SK-MEL-5 (cell line): Measurements from ENCODE around the gene RFX7. TPM values are rescaled to one million over a fixed set of nuclear protein-coding genes. Genes with fewer than 3 reads are reported as not detected.
A peak's percentile ranks its signal among the peaks of the same experiment; 100 is the strongest.
"Not testable (repeated sequence)": the region's sequence is repeated elsewhere in the genome, so short reads cannot be mapped to it uniquely, and the experiment has no call there.

Source experiments
- DNase-seq: peaks from one replicate; pipeline ENCODE4 v3.0.0-alpha.2; 2016; ENCODE audit warnings: low read depth, low spot score
- in situ Hi-C: cut with HindIII; loops from 2 replicates; pipeline ENCODE4 v1.10.0; 2016; ENCODE audit warnings: low sequenced_read_pairs, high pct_unique_total_duplicates, low pct_unique_long_range_greater_than_20kb
- total RNA-seq: library from RNA; depleted of rRNA; stranded (reverse); fragments of >200 nt; shearing (Covaris generic); gene quantifications from 2 replicates; pipeline ENCODE4 v1.2.3, GENCODE V29; 2014

RFX7 gene
- total RNA-seq, 1 experiment from 2014 or later: 5.1 TPM

DNA sequence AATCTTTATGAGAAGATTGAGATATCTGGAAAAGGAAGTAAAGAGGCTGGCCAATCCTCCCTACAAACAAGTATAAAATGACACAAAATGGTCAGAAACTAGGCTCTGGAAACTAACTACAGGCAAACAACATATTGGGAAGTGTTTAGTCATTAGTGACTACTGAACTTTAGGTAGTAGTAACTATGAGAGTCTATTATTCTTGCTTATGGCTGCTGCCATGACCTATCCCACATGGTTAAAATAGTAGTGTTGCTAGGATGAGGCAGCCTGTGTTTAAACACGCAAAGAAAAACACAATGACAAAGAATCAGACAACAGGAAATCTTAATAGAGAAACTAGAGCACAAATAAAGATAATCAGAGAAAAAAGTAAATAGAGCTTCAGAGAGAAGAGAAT lies 67.9 kb downstream of the RFX7 start:
- no peak for DNase-seq
- in situ Hi-C loops: no loop called here

- in situ Hi-C loops: no loop called here
- DNase-seq: no peak
These were observed 69.0 kb downstream of the RFX7 start for GRCh38 chr15:56174649-56175048.

DNA sequence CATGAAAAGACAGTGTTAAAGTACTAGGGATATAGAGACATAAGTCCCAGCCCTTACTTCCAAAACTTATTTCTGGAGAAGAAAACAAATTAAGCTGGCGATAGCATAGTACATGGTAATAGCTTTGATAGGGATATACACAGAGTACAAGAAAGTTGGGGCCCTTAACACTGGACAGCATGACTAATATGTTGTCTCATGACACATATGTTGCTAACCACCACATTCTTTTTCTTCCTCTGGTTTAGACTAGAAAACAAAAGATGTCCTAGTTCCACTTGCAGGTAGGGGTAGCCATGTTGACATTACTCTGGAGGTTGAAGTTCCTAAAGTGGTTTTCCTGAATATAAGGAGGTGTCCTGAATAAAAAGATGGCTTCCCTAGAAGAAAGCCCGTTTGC lies 75.3 kb downstream of the RFX7 start:
- in situ Hi-C loops: no loop called here

GRCh38 chr15:56165234-56165633 lies 78.4 kb downstream of the RFX7 start:
- in situ Hi-C loops: no loop called here

More for the DNA sequence above, 75.3 kb downstream of the RFX7 start:
- no peak for DNase-seq

DNA sequence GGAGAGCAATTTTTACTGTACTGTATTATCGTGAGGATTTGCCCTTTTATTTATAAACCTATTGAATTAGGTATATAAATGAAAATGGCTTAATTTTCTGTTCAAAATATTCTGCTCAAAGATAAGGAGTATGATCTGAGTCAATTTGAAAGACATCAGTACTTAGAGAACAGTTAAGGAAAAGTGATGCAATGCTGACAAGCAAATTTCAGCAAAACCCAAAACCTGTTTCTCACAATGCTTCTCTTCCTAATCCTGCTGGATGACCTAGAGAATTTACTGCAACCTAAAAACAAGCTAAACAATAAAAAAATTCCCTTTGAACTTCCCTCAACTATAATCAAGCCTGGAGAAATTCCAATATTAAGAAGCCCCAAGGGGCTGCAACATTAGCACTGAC lies 82.7 kb downstream of the RFX7 start:
- in situ Hi-C loops: no loop called here
- no peak for DNase-seq

More at GRCh38 chr15:56165234-56165633, 78.4 kb downstream of the RFX7 start:
- no peak for DNase-seq

DNA sequence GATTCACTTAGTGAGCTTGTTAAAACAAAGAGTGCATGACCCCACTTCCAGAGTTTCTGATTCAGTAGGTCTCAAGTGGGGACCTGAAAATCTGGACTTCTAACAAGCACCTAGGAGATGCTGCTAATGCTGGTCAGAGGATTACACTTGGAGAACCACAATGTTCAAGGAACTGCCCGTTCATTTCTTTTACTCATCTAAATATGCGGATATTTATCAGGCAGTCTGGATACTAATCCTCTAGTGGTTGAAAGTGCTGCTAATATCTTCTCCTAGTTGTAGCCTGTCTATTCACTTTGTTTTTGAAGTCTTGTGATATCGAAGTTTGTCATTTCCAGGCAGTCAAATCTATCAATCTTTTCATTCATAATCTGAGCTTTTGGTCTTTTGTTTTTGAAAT lies 86.8 kb downstream of the RFX7 start:
- in situ Hi-C loops: no loop called here

DNA sequence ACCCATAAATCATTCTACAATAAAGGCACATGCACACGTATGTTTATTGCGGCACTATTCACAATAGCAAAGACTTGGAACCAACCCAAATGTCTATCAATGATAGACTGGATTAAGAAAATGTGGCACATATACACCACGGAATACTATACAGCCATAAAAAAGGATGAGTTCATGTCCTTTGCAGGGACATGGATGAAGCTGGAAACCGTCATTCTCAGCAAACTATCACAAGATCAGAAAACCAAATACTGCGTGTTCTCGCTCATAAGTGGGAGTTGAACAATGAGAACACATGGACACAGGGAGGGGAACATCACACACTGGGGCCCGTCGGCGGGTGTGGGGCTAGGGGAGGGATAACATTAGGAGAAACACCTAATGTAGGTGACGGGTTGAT lies 88.4 kb downstream of the RFX7 start:
- DNase-seq, in situ Hi-C loops: not testable (repeated sequence)

More for the DNA sequence above, 86.8 kb downstream of the RFX7 start:
- DNase-seq: no peak

- in situ Hi-C loops, DNase-seq: not testable (repeated sequence)
These were observed 88.9 kb downstream of the RFX7 start for GRCh38 chr15:56154768-56155167.

GRCh38 chr15:56150204-56150603 lies 93.5 kb downstream of the RFX7 start:
- no peak for DNase-seq
- in situ Hi-C loops: no loop called here

GRCh38 chr15:56148064-56148463 lies 95.6 kb downstream of the RFX7 start:
- in situ Hi-C loops: no loop called here
- no peak for DNase-seq

DNA sequence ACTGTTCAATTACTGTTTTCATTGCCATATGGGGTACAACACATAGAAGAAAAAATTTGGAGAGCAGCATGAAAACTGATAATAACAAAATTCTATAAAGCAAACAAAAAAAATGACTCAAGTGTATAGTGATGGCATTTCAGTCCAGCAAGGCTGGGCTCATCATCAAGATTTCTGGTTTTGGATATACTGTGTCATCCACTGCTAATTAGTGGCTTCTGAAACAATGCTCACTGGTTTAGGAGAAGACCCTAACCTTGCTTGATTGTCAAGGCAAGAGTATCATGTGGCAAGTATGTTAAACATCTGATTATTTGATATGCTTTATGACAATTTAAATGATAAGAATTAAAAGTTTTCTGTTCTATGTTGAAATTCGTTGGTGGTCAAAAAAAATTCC lies 96.9 kb downstream of the RFX7 start:
- in situ Hi-C loops: no loop called here
- no peak for DNase-seq

DNA sequence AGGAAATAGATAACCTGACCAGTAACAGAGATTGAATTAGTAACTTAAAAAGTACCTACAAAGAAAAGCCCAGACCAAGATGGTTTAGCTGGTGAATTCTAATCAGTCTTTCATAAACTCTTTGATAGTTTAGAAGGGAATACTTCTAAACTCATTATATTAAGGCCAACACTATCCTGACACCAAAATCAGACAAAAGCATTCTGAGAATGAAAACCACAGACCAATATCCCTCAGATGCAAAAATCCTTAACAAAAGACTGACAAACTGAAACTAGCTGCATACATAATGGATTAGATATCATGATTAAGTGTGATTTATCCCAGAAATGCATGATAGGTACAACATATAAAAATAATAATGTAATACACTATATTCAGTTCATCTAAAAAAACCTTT lies 115.6 kb downstream of the RFX7 start:
- in situ Hi-C loops: no loop called here
- no peak for DNase-seq

- no peak for DNase-seq
- in situ Hi-C loops: no loop called here
These were observed 117.3 kb downstream of the RFX7 start for GRCh38 chr15:56126409-56126808.

GRCh38 chr15:56124391-56124790 lies 119.3 kb downstream of the RFX7 start:
- in situ Hi-C loops: no loop called here
- DNase-seq: no peak

DNA sequence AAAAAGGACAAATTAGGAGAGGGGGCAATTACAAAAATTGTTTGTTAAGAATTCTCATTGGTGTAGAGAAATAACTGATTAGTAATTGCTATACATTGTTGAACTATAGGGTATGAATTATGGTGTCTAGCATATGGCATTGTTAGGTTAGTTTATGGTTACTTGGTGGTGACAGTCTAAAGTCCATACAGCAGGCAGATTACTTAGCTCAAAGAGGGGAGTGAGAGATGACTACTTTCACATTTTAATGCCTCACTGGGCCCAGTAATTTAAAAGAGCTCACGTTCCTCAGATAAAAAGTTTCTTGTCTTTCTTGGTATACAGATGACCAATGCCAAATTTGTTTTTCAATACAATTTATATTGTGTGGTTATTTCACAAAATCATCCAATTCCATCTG lies 137.8 kb downstream of the RFX7 start:
- no peak for DNase-seq
- in situ Hi-C loops: no loop called here

DNA sequence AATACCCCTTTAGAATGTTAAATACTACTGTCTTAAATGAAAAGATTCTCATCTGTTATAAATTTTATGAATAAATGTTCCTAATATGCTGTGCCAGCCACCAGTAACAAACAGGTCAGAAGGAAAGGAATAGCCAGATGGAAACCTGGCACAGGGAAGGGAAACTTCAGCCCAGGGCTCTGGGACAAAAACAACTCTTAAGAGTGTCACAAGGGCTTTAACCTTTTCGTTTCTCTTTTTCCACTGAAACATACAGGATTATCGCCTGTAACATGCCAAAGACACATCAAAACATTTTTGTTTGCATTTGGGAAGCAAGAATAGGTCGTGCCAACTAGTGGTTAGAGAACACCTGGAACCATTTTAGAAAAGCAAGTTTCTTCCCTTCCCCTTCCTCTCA lies 141.2 kb downstream of the RFX7 start:
- in situ Hi-C loops: no loop called here
- no peak for DNase-seq

GRCh38 chr15:56099311-56099710 lies 144.4 kb downstream of the RFX7 start:
- in situ Hi-C loops: no loop called here
- no peak for DNase-seq

GRCh38 chr15:56098195-56098863 lies 145.3 kb downstream of the RFX7 start:
- peak; percentile 11 for DNase-seq
- in situ Hi-C loops: no loop called here

DNA sequence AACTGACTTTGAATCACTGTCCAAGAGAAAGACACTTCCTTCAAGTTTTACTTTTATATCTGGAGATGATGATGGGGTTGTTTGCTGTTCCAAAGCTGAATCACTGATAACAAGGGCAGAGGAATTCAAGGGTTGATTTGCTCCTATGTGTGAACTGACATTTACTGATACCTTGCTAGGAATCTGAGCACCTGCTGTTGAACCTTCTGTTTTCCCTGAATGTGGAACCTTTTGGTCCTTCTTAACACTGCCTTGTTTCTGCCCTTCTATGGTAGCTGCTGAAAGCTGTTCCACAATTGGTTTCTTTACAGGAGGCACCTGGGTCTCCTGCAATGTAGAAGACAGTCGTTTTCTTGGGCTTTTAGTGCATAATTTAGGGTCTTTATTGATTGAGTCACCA lies 148.3 kb downstream of the RFX7 start:
- in situ Hi-C loops: no loop called here

DNA sequence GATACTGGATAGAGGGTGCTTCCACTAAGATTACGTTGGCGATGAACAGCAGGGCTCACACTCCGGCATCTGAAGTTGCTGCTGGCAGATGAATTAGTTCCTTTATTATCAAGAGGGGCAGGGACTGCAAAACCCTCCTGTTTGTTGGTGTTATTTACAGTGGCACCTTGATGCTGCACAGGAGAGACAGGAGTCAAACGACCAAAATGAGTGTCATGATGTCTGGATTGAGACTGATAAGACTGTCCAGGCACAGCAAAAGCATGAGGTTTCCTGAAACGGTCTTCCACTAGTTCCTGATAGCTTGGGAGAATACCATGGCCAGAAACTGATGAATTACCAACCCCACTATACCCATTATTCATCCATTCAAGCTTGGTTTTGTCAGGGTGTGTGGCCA lies 149.5 kb downstream of the RFX7 start:
- in situ Hi-C loops: no loop called here
- no peak for DNase-seq

More for the DNA sequence above, 148.3 kb downstream of the RFX7 start:
- DNase-seq: no peak
